T47D (cell line): Measurements from ENCODE around the gene MVB12A.

Source experiments
- DNase-seq, 2 experiments: peaks; one replicate each; pipeline versions ENCODE4 v3.0.0 to v3.0.0-alpha.2; 2011 to 2012; ENCODE audit warnings: low read depth in 1 of 2, low spot score in 1 of 2
- JUND ChIP-seq: IDR thresholded peaks from 2 replicates; pipeline ENCODE4 v1.6.1; 2012; ENCODE audit warnings: low read depth
- in situ Hi-C: cut with HindIII; loops from 2 replicates; pipeline ENCODE4 v1.10.0; 2016; ENCODE audit warnings: low sequenced_read_pairs, low pct_unique_long_range_greater_than_20kb

The MVB12A gene

DNA sequence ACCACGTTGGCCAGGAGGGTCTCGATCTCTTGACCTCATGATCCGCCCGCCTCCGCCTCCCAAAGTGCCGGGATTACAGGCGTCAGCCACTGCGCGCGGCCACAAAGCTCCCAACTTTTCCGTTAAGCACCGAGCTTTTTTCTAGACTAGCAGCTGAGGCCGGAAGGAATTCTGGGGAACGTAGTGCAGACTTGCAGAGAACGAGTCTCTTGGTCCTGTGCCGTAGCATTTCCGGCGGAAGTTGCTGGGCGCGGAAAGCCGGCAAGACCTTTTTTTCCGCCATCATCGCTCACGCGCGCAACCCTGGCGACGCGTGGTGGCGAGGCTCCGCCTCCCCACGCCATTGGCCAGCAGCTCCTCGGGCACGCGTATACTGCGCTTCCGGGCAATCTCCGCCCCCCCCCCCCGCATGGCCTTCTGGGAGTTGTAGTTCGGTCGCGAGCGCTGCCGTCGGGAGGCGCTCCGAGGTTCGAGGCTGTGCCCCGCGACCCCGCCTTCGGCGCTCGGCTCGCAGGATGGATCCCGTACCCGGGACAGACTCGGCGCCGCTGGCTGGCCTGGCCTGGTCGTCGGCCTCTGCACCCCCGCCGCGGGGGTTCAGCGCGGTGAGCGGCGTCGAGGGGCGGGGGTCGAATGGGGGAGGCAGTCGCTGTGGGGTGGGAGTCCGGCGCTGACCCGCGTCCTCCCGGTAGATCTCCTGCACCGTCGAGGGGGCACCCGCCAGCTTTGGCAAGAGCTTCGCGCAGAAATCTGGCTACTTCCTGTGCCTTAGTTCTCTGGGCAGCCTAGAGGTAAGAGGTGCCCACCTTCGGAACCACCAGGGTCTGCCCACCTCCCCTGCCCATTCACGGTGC is at the start of gene MVB12A:
TSS of gene MVB12A (plus strand) at position 427 of the 854 bp plus-strand sequence. CDS start at position 516, 89 bp downstream.
- no peak for TF ChIP-seq JUND
- DNase-seq, result peak; percentile 87 to 98
- in situ Hi-C loops, result no loop called here

DNA sequence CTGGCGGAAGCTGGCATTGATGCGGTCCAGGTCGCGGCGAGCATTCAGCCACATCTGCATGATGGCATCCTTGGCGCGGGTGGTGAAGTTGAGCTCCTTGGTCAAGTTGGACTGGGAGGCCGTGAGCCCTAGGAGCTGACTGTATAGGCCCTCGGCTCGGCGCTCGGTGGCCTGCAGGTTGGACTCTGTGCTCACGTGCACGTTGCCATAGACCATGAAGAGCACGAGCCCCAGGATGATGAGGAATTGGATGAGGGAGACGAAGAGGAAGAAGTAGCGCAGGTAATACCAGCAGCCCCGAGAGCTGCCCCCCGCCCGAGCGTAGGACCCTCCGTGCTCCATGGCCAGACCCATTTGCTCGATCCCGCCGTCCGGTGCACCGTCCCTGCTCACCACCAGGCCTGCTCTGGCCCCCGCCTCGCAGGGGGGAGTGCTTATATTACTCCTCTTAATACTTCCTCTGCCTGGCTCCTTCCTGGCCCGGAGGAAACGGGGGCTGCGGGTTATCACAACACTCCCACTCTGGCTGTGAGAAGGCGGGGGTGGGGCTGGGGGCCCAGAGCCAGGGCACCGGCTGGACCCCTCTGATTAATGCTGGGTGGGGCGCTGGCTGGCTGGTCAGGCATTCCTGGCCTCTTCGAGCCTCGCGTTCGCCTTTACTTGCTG is 42.8 kb upstream of the MVB12A start, which contains the start of gene PLVAP:
TSS of gene PLVAP (minus strand) at position 408 of the 666 bp plus-strand sequence. CDS start at position 354, 54 bp downstream.
- TF ChIP-seq JUND, result no peak
- in situ Hi-C loops, result no loop called here
- no peak for DNase-seq

DNA sequence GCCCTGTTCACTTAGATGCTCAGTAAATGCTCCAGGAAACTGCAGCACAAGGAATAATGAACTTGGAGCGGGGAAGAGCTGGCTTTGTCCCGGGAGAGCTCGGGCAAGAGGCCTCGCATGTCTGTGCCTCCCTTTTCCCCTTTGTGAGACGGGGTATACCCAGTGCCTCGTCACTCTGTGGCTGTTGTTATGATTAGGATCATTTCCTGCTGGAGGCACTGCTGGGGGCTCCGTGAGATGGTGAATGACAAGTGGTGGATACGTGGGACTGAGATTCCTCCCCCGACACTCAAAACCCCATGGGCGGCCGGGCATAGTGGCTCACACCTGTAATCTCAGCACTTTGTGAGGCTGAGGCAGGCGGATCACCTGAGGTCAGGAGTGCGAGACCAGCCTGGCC is 41.6 kb upstream of the MVB12A start:
- in situ Hi-C loops, result no loop called here
- DNase-seq, result no peak
- TF ChIP-seq JUND, result no peak

DNA sequence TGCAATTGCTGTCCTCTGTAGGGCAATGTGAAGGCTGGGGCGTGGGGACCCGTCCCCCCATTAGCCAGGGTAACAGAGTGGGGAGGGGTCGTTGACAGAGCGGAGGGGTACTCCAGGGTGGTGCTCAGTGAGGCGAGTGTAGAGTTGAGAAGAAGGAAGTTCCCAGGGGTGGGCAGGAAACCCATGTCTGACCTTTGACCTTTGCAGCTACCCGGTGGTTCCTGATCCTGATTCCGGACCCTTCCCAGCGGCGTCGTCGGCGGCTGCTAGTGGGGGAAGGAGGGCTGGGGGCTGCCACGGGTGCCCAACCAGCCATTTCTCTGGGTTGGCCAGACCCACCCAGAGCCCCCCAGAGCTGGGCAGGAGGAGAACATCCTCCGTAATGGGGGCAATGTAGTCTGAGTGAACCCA is 40.6 kb upstream of the MVB12A start:
- DNase-seq, result no peak
- in situ Hi-C loops, result no loop called here
- TF ChIP-seq JUND, result no peak

DNA sequence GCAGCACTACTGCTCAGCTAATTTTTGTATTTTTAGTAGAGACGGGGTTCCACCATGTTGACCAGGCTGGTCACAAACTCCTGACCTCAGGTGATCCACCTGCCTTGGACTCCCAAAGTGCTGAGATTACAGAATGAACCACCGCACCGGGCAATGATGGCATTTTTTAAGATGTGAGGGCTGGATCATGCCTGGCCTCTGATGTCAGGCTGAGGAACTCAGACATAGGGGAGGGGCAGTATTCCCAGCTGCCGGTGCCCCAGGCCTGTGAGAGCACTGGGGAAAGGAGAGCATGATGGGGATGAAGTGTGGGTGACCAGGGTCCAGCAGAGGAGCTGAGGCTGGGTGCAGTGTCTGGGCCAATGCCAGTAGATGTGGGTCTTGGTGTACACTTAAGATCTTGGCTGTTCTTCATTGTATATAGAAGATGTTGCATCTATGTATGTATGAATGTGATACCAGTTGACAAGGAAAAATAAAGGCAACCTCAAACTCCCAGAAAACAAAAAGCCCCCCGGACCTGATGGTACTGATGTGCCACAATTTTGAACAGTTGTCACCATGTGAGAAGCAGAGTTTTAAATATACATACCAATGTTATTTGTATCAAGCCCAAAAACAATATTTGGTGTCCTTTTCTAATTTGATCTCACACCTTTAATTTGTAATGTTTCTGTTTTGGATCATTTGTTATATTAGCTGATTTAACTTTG is 39.3 kb upstream of the MVB12A start:
- in situ Hi-C loops, result no loop called here

DNA sequence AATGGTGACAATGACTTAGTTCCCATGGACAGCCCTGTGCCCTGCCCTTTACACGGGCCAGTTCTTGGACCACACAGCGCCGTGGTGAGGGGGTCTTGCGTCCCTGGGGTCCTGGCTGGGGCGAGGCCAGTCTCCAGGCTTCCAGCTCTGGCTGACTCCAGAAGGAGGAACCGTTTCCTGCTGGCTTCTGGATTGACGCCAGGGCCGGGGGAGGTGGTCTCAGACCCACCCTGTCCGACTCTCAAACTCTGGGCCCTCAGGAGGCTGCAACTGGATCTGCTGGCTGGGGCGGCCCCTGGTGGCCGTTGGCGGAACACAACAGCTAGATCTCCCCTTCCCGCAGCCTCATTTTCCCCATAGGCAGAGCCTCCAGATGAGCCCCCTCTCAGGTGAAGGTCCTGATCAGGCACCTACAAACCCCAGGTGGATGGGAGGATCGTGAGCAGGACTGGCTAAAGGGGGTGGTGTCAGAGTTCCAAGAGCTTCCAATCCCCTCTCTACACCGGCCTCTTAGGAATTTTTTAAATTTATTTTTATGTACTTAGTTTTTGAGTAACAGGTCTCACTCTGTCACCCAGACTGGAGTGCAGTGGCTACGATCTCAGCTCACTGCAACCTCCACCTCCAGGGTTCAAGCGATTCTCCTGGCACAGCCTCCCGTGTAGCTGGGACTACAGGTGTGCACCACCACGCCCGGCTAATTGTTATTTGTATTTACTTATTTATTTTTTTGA is 33.8 kb upstream of the MVB12A start:
- in situ Hi-C loops, result no loop called here
- no peak for TF ChIP-seq JUND
- peak; percentile 49 to 52 for DNase-seq

More for the DNA sequence above, 39.3 kb upstream of the MVB12A start:
- DNase-seq, result no peak
- TF ChIP-seq JUND, result no peak

DNA sequence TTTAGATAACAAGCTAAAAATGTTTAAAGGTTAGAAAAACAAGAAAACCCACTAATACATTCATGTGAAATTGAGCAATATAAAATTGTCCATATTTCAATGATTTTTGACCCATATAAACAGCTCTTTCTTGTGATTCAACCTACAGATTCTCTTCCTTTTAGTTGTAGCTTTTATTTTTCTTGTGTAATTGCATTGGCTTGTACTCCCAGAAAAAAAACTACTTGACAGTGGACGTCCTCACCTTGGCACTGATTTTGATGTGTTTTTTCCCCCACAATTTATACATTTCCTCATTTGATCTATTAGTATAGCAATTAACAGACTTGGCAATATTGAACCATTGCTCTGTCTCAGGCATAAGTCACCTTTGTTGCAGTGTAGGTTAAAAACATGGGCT is 30.6 kb upstream of the MVB12A start:
- DNase-seq, result no peak
- in situ Hi-C loops, result no loop called here
- TF ChIP-seq JUND, result no peak

DNA sequence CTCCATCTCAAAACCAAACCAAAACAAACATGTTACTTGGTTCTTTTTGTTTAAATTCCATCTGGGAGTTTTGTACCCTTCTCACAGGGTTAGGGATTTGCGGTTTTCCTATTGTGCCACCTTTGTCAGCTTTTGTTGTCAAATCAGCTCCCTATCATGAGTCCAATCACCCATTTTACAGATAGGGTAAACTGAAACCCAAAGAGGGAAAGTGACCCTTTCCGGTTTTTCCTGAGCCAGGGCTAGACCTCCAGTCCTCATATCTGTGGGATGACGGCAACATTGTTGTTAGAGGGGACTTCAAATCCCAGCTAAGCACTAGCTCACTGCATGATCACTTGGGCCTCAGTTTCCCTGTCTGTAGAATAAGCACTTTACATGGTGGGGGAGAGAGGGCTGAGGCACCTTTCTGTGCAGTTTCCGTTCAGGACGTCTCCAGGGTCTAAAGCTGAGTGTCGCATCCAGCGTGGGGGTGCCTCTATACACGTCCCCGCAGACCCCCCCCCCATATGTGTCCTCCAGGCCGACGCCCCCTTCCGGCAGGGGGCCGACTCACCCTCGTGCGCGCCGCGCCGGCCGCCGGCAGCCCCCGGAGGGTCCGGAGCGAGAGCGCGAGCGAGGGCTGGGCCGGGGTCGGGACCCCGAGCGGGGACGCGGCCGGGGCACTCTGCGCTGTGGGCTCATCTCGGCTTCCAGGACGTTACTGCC is 29.7 kb upstream of the MVB12A start:
- DNase-seq, result no peak
- no peak for TF ChIP-seq JUND
- in situ Hi-C loops, result no loop called here

DNA sequence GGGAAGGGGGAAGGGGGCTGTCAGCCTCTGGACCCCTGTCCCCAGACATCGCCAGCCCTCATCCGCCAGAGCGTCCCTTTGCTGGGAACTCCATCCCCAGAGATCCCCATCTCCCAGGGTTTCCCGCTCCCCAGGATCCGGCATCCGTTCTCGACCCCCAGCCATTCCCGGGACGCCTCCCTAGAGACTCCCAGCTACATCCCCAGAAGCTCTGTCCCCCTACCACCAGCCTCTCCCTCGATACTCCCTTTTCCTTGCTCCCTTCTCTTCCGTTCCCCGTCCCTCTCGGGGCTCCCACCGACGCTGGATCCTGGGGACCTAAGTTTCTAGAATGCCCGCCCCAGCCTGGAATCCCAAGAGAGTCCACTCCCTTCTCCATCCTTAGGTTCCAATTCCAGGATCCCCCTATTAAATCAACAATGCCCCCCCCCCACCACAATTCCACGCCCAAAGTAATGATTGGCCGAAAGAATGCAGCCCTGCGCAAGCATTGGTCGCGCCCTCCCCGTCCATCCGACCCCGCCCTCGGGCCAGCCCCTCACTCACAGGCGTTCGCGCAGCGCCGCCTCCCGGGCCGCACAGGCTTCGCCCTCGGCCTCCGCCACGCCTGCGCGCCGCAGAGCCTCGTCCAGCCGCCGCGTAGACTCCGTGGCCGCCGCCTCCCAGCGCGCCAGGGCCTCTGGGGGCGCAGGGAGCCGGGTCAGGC is 29.0 kb upstream of the MVB12A start:
- DNase-seq, result peak; percentile 93 to 94
- no peak for TF ChIP-seq JUND
- in situ Hi-C loops, result no loop called here

DNA sequence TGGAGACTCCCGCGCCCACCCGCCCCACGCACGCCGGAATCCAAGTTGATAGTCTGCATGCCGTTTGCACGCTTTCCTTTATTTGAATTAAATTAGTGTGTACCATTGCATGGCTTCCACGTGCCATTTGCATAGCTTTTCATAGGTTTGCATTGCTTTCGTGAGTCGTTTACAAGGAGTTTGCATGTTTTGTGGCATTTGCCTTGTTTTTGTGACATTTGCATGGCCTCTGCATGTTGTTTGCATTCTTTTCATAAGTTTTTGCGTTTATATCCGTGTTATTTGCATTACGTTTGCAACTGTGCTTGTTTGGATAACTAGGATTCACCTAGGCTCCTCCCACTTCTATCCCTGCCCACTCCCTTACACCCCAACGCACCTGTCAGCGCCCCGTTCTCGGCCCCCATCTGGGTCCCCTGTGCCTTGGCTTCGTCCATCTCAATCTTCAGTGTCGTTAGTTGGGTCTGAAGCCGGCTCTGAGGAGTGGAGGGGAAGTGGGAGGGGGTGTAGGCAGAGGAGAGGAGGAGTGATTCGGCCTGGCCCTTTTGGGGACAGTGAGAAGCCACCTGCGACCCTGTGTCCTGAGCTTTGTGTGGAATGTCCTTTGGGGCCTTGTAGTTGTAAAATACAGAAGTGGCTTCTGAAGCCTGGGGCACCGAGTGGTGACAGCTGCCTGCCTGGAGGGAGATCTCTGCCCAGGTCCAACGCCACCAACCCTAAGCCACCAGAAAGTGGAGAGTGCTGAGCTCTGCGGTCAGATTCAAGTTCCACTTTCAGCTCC is 28.3 kb upstream of the MVB12A start:
- in situ Hi-C loops, result no loop called here
- peak in 1 of 2 experiments; percentile 43 for DNase-seq
- no peak for TF ChIP-seq JUND
